ENCODE results near the gene KAT7. TPM values are rescaled to one million over a fixed set of nuclear protein-coding genes. Genes with fewer than 3 reads are reported as not detected.

Gene KAT7
- total RNA-seq, 1 donor: 53.6 TPM

DNA sequence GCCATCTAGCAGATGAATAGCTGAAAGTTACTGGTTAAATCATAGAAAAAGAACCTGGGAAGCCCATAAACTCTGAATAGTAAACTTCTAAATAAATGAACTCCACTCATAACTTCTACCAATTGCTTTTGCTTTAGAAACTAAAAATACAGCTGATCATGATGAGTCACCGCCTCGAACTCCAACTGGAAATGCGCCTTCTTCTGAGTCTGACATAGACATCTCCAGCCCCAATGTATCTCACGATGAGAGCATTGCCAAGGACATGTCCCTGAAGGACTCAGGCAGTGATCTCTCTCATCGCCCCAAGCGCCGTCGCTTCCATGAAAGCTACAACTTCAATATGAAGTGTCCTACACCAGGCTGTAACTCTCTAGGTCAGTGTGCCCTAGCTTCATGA, 9.7 kb downstream of the KAT7 start:
- no peak for DNase-seq (ENCODE audit: low read depth in 2 of 3, low spot score in 2 of 3)

DNA sequence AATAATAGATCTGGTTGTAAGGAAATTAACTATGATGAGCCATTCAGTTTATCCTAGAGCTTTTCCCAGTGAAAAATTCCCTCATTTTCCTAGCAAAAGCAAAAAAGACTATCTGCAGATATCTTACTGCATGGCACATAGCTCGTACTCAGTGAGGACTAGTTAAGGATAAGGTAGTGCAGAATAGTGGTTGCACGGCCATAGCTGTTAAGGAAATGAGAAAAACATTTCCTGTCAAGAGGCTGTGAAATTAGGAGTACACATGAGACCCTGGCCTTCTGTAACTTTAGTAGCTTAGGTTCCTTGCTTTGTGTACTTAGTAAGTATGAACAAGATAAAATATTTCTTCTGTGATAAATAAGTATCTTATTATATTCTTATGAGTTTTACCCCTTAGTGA, 10.3 kb downstream of the KAT7 start:
- DNase-seq (ENCODE audit: low read depth in 2 of 3, low spot score in 2 of 3): no peak

DNA sequence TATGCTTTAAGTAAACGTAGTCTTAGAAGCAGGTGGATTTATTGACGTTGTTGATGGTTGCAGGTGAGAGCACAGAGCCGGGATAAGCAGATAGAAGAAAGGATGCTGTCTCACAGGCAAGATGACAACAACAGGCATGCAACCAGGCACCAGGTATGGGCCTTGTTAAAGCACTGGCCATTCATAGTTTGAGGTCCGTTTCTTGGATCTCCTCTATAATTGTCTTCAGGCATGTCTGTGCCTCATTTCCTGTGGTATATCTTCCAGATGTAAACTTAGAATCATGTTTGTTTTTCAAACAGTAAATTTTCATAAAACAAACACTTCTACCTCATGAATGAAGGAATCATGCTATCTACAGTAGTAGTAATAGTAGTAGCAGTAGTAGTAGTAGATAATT, 20.6 kb downstream of the KAT7 start:
- no peak for DNase-seq (ENCODE audit: low read depth in 2 of 3, low spot score in 2 of 3)

DNA sequence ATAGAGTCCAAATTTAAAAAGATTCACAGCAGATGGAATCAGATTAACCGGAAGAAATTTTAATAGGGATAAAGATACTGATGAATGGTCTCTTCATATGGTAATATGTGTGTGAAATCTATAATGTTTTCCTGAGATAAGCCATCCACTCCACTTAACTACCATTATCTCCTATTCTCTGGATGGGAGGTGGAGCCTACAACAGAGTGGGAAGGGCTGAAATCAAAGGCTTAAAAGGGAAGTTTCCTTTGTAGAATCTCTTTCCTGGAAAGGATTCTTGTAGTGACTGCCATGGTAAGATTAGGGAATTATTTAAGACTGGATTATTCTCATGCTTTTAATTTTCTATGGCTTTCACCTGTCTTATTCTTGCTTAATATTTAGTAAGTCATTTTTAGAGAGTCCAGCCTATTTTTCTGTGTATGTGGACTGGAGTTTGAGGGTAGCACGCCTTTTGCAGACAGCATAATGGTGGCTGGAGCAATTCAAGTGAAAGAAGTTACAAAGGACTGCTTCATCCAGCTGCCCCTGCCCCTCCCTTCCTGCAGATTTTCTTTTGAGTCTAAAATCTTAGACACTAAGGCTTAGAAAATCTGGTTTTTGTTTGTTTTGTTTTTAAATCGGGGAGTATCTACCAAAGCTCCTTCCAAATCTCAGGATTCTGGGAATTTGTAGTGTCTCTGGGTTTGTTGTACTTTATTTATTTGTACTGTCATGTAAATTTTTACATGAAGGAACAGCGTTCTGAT, 26.5 kb downstream of the KAT7 start:
- no peak for DNase-seq (ENCODE audit: low read depth in 2 of 3, low spot score in 2 of 3)

DNA sequence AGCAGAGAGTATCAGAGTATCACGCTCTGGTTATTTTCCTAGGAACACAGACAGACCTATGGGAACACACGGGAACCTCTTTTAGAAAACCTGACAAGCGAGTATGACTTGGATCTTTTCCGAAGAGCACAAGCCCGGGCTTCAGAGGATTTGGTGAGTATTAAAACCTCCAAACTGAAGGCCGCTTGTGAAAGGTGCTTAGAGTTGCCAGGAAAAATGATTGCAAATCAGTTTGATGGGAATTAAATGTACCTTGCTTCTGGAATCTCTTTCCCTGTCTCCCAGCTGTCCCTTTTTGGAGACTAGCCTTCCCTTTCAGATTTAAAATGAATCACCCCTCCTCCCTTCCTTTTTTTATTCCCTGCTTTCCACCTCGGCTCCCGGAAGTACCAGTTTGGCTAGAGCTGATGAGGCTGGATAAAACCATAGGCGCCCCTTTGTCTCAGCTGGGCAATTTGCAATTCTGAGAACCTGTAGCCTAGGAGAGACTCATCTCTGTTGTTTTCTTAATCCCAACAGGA, 27.3 kb downstream of the KAT7 start:
- no peak for DNase-seq (ENCODE audit: low read depth in 2 of 3, low spot score in 2 of 3)

DNA sequence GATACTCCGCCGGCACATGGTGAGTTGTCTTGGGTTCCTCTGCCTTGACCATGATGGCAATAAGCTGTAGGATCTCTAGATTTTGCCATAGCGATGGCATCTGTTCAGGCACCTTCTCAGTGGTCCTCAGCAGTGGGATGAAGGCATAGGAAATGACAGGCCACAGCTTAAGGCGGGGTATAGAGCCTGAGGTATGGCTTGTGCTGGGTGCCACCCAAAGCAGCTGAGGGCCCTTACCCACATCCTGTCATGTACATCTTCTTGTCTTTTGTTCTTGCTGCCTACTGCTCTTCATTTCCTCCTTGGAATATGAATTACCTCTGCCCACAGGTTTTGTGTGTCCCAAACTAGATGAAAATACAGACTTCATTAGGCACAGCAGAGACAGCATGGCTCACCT, 29.5 kb downstream of the KAT7 start:
- no peak for DNase-seq (ENCODE audit: low read depth in 2 of 3, low spot score in 2 of 3)

DNA sequence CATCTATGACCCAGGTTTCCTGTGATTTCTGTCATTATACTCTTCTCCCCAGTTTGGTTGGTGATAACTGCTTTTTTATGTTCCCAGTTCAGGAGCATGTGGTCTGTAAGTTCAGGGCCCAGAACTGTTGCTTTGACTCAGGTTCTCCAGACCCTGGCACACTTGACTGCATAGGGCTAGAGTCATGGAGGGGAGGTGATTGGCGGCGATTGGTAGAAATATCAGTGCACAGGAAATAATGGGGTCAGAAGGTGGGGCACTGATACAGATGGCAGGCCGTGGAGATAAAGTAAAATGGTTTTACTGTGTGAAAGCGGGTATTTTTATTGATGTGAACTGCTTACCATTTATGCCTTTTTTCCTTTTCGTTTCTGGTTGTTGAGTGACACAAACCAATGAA, 30.7 kb downstream of the KAT7 start:
- DNase-seq (ENCODE audit: low read depth in 2 of 3, low spot score in 2 of 3): no peak

DNA sequence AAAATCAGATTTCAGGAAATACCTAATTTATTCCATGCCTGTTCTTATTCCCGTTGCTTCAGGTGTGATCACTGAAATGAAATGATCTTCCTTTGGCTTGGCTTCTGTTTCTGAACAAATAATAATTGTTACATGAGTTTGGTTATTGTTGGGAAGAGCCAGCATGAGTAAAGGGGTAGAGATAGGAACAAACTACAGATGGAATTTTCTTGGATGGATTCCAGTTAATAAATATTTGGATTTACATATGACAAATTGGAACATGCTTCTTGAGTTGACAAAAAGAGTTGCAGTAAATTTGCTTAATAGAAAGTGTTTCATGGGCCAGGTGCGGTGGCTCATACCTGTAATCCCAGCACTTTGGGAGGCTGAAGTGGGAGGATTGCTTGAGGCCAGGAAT, 31.2 kb downstream of the KAT7 start:
- DNase-seq (ENCODE audit: low read depth in 2 of 3, low spot score in 2 of 3): no peak

DNA sequence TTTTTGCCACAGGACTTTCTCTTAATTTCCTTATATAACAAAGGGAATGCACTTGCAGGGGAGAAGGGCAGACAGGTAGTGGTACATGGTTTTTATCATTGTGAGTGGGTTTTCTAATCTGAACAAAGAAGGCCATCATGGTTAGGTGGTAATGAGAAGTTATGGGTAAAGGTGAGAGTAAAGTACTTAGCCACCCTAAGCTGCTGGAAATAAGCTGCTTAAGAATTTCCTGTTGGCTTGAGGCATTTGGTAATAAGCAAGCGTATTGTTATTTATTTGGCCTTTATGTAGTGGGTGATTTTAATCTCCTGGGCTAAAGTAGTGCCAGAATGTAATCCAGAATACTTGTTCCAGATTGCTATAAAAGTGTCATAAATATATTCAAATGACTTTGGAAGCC, 32.3 kb downstream of the KAT7 start:
- no peak for DNase-seq (ENCODE audit: low read depth in 2 of 3, low spot score in 2 of 3)

DNA sequence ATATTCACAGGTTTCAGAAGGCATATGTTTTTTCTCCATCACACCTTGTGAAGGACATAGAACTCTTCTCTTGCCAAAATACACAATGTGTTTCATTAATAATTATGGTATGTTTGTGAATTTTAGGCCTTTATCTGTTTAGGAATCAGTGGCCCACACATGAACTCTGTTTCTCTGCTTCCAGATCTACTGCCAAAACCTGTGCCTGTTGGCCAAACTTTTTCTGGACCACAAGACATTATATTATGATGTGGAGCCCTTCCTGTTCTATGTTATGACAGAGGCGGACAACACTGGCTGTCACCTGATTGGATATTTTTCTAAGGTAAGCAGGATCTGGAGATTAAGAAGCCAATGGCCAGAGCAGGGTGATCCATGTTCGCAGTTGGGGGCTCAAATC, 33.0 kb downstream of the KAT7 start:
- DNase-seq (ENCODE audit: low read depth in 2 of 3, low spot score in 2 of 3): no peak

DNA sequence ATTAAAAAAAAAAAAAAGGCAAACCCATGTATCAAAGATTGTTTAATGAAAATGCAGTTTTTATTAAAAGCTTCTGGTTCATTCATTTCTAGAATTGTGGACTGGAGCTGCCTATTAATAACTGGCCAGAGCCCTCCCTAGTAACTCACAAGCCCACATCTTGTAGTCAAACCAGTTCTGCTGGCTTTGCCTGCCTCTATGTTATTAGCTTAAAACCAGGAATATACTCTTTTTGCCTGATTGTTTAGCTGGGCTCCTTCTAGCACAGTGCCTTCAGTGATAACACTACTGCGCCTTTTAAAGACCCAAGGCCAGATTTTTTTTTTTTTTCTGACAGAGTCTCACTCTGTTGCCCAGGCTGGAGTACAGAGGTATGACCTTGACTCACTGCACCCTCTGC, 33.4 kb downstream of the KAT7 start:
- DNase-seq (ENCODE audit: low read depth in 2 of 3, low spot score in 2 of 3): no peak

DNA sequence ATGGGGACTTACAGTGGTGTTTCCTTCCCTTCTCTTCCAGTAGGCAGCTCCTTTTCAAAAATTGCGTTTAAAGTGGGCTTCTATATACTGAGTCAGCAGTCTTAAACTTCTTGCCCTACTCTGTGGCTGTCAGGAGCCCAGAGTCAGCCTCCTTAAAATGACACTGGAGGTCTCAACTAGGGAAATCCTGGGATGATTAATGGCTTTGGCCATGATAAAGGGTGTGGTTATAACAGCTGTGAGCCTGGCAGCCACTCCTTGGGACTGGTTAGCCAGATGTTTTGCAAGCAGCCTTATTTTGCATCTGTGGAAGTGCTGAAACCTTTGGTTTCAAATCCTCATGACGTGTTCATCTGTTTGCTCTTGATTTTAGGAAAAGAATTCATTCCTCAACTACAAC, 34.3 kb downstream of the KAT7 start:
- DNase-seq (ENCODE audit: low read depth in 2 of 3, low spot score in 2 of 3): no peak

DNA sequence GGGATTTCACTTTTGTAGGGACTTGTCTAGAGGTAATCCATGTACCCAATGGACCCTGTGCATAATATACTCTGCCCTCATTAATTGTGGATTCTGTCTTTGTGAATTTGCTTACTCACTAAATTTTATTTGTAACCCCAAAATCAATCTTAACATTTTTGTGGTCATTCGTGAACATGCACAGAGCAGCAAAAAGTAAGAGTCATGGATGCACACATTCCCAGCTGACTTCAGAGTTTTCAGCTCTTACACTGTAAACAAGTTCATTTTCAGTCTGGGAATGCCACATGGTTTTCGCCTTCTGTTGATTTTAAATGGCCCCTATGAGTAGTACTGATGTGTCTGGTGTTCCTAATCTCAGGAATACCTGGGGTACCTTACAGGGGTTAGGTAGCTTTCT, 35.1 kb downstream of the KAT7 start:
- no peak for DNase-seq (ENCODE audit: low read depth in 2 of 3, low spot score in 2 of 3)

DNA sequence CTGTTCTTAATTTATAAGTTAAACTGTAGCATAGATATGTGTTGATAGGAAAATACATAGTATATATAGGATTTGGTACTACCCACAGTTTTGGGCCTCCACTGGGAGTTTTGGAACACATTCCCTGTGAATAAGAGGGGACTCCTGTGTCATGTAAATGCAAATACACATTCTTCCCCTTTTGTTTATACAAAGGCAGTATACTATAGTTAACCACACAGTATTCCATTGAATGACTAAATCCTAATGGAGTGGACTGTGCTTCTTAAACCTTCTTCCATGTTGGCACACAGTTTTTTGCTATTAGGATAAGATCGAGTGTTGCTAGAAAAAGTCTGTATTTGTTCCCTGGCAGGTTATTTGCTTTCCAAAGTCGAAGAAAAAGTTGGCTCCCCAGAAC, 37.2 kb downstream of the KAT7 start:
- no peak for DNase-seq (ENCODE audit: low read depth in 2 of 3, low spot score in 2 of 3)

DNA sequence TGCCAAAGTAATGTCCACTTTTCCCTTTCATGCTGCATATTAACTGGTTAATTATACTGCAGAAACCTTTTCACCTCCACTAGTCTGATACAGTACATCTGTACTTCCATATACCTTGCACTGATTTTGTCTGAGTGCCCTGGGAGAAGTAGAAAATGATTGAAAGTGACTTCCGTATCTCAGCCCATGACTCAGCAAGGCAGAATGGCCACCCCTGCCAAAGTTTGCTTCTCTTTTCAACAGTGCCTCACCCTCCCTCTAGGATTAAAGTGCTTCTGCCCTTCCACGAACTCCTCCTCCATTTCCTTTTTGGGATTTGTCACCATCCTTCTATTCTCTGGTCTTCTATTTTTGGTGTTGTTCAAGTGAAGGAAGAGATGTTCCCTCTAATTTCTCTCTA, 39.8 kb downstream of the KAT7 start:
- peak in 1 of 3 donors; percentile 47 for DNase-seq (ENCODE audit: low read depth in 2 of 3, low spot score in 2 of 3)

DNA sequence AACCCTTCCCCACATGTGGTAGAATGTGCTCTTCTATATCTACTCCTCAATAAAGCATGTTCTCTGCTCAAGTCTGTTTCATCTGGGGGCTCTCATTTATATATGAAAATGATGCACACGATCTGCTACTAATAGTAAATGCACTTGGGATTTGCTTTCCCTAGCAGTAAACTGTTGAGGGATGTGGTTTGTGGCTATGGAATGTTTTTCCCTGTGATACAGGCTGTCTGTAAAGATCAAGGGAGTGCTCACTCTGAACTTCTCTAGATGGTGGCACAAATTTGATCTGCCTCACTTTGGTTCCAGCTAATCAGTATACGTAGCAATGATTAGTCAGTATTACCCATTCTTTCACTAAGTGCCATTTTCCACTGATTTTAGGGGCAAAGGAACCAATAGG, 40.5 kb downstream of the KAT7 start:
- DNase-seq (ENCODE audit: low read depth in 2 of 3, low spot score in 2 of 3): no peak

DNA sequence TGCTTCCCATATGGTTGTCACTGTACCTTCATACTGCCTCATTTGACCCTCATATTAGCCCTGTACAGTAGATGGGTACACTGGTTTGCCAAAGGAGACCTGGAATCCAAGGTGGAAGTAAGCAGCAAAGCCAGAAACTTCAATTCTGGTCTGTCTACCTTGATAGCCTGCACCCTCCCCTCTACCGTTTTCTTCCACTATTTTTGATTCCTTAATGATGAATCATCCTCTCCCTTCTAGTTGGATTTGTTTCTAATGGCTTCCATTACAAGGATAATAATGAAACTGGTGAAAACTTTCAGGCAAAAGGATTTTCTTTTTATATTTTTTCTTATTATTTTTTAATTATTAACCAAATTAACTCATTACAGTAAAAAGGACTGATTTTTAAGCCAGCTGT, 42.1 kb downstream of the KAT7 start:
- DNase-seq (ENCODE audit: low read depth in 2 of 3, low spot score in 2 of 3): no peak

DNA sequence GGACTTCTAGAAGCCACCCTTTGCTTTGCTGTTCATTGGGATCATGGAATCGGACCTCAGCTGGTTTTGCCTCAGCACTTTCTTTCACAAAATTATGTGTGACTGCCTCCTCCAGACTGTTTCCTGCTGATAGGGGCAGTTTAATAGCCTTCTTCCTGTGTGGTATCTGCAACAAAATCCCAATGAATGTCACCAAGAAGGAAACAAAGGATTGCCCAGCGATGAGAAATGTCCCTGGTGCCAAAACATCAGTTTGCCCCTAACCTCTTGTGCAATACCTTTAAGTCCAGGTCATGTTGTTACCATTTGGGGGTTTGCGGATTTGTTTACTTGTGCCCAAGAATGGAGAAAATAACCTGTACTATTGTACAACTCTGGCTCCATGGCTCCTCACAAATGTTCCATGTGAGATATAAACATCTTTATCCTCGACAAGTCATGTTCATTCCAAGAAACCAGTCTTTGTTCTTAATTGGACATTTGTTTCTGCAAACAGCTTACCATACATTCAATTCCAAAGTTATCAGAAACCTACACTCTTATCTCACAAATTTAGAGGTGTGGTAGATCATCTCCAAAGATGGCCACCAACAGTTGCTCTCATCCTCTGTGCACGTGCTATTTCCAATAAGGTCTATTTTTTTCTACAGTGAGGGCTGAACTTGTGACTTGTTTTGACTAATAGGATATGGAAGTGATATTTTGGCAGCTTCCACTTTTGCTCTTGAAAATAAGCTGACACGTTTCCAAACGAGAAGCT, 44.5 kb downstream of the KAT7 start:
- DNase-seq (ENCODE audit: low read depth in 2 of 3, low spot score in 2 of 3): peak in 2 of 3 donors; percentile 79 to 90

DNA sequence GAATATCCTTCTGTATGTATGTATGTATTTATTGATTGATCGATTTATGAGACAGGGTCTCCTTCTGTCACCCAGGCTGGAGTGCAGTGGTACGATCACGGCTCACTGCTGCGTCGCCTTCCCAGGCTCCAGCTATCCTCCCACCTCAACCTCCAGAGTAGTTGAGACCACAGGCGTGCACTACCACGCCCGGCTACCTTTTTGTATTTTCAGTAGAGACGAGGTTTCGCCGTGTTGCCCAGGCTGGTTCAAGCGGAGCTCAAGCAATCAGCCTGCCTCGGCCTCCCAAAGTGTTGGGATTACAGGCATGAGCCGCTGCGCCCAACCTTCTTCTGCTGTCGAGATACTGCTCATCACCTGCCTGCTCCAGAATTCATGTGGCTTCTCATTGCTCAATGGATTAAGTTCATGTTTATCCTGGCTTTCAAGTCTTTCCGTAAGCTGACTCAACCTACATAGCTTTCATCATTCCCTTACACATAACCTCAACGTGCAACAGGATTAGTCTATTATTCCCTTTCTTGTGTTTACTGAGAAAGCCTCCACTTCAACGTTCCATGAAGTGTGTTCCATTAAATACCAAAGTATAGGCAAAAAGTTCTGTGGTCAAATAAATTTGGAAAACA, 45.8 kb downstream of the KAT7 start:
- no peak for DNase-seq (ENCODE audit: low read depth in 2 of 3, low spot score in 2 of 3)

DNA sequence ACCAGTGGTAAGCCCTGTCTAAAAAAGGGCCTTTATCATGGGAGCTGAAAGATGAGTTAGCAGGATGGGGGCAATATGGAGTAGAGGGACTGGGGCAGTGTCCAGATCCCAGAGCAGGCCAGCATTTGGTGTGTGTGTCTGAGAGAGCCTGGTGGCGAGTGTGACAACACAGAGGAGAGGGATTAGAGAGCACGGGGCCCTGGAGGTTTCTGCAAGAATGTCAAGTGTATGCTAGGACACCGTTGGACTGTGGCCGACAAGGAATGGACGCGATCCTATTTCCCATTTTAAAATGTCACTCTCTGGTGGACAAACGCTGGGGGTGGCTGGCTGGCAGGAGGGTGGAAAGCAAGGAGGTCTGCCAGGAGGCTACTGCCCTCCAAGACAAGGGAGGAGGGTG, 47.0 kb downstream of the KAT7 start:
- no peak for DNase-seq (ENCODE audit: low read depth in 2 of 3, low spot score in 2 of 3)

DNA sequence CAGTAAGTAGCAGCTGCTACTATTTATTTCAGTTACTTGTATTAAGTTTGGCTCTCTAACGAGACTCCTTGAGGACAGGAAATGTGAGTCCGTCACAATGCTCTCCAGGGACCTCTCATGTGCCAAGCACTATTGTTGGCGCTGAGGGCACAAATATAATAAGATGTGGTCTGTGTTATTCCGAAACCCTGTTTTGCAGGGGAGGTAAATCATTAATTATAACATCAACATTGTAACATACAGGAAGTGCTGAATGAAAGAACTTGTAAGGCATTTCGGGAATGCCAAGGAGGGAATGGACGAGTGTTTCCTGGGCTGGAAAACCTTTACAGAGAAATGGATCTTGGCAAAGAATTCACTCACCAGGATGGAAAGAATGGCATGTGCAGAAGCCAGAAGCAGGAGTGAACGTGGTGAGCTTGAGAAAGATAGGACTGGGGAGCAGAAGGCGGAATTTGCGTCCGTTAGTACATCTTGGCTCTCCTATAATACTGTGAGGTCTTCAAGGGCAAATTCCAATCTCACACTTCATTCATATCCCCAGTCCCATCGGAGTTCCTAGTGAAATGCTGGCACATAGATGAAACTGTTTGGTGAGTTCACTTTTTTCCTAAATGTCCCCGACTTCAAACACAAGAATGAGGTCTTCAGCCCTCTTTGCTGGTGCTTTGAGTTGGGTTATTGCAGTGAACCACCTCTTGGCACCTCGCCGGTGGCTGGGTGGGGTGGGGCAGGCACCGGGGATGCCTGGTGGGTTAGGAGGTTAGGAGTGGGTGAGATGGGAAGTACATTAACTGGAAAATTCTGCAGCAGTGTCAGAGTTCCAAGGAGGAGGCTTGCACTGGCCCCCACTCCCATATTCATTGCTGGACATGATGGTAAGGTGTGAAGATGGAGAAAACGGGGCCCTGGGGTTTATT, 47.9 kb downstream of the KAT7 start:
- no peak for DNase-seq (ENCODE audit: low read depth in 2 of 3, low spot score in 2 of 3)

Measured in hematopoietic multipotent progenitor cell (in vitro differentiated cells).